Hypothalamus (tissue), 51 donors: ENCODE measurements around the gene OXCT1.
"Not testable (repeated sequence)": the region's sequence is repeated elsewhere in the genome, so short reads cannot be mapped to it uniquely, and the experiment has no call there.

ENCODE experiments used
- DNase-seq, 51 donors: peaks; one replicate each; lab custom pipeline; 2025; lab: John Stamatoyannopoulos, UW

OXCT1 gene

DNA sequence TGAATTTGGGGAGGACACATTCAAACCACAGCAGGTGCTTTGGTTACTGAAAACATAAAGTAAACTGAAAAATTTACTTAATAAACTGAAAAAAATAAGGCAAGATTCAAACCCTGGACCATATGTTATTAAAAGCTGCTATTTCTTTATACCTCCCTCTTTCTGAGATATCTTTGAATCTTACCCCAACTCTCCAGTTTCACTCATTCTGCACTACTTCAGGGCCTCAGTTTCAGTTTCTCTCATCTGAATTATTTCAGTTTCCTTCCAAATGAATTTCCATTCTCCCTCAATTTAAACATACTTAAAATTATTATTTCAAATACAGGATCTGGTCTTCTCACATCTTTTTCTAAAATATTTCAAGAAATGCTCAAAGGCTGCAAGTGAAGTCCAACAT, 4.9 kb upstream of the OXCT1 start:
- no peak for DNase-seq

DNA sequence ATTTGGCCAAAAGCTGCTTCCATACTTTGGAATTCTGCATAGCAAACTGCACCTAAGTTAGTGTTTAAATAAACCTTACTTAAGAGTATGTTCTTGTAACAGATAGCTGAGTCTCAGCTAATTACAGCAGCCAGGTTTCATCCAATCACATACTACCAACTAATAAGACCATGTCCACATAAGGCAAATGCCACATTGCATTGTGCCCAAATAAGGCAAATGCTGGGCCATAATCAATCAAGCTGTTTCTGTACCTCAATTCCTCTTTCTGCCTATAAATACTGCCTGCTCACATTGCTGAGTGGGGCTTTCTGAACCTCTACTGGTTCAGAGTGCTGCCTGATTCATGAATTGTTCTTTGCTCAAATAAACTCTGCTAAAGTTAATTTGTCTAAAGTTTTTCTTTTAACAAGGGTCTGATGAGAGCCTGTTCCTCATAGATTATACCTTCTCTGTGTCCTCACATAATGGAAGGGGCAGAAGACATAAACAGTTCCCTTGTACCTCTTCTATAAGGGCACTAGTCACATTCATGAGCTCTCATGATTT, 4.4 kb upstream of the OXCT1 start:
- no peak for DNase-seq

DNA sequence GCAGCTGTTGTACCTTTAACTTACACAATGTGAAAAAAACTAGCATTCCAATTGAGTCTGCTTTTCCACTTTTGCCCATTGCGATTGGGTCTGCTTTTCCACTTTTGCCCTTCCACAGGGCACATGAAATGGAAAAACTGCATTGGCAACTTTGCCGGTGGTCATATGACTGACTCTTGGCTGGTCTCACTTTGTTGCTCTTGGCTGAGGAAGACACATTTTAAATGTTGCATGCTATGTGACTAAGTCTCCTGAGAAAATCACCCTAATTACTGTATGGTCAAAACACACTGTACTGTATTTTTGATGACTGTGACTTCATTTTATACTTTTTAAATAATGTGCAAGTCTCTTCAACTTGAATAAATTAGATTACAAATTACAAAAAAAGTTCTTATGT, 1.6 kb upstream of the OXCT1 start:
- peak in 26 of 51 donors; percentile 0 to 35 (median 14) for DNase-seq

DNA sequence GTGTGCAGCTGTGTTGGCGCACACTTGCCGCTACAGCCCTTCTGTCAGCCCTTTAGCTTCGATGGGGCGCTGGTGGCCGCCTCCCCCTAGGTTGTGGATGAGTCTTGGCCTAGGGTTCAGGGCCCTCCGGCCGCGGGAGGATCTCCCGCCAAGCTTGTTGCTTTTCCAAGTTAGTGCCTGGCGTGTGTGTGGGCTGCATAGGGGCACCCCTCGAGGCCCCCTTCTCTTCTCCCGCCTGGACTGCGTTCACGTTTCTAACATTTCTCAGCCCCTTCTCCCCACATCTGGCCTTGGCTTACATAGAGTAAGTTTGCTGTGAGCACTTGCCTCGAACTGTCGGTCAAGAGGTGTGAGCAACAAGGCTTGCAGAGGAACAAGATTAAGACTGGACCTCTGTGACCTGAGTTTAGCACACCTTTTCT, 413 bp upstream of the OXCT1 start:
- peak in 12 of 51 donors; percentile 10 to 61 (median 34) for DNase-seq

DNA sequence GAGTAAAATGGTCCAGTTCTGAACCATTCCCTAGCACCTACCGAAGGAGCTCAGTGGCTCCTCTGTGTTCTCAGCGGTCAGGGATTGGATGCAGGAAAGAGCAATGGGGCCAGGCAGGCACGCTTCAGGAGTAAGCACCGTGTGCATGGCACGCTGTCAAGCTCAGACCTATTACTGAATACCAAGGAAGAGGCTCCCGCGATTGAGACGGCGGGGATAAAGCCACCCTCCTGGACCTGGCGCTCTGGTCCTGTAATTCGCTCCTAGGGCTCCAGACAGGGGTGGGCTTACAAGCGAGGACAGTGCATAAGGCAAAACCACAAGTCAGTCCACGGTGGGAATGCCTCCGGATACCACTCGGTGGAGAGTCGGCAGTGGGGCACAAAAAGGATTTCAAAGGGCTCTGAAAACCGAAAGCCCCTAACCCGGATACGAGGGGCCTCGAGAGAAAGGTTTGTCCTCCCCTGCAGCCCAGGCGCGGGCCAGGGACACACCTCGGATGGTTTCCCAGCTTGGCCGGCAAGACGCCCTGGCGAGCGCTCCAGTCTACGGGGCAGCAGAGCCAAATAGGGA, 988 bp downstream of the OXCT1 start:
- peak in 28 of 51 donors; percentile 10 to 81 (median 36) for DNase-seq

DNA sequence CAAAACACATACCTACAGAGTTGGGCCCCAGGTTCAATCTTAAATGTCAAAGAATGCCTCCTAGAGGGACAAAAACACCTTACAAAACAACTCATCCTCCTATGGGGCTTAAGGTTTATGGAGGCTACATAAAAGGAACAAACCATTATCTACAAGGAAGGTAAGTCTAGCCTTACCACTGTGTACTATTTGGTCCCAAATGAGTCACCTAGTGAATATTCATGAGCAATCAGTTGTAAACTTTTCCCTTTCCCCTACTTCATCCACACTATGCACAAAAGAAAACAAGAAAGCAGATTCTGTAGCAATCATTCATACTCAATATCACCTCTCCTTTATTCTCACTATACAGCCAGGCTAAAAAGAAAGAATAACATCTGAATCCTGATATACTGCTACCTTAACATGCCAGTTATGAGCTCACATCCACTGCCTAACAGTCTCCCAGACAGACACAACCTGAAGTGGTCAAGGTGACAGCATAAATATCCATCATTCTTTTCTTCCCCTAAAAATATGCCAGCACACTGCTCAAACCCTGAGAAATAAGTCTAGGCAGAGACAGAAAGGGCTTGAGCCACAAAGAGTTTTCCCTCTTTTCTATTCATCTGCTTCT, 6.2 kb downstream of the OXCT1 start:
- DNase-seq: no peak

DNA sequence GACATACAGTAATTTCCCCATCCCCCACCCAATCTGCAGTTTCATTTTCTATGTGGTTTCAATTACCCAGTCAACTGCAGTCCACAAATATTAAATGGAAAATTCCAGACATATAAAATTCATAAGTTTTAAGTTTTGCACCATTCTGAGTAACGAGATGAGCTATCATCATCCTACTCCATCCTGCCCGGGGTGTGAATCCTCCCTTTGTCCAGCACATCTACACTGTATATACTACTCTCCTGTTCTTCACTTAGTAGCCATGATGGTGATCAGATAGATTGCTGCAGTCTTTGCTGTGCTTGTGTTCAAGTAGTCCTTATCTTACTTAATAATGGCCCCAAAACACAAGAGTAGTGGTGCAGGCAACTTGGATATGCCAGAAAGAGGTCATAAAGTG, 11.3 kb downstream of the OXCT1 start:
- DNase-seq: no peak

DNA sequence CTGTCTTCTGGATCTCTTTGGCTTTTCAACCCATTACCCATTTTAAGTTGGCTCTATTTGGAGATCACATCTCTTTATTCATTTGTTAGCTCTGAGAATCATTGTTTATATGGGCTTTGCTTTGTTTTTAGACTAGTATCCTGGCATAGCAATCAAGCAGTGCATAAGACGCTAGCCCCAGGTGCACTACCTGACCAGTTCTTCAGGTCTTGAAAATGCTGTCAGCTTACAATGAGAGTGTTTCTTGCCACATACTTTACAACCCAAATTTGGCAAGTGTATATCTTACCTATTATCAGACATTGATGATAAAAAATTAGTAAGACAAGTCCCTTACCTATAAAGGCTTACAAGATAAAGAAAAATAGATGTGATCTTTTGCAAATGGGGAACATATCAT, 12.2 kb downstream of the OXCT1 start:
- no peak for DNase-seq

DNA sequence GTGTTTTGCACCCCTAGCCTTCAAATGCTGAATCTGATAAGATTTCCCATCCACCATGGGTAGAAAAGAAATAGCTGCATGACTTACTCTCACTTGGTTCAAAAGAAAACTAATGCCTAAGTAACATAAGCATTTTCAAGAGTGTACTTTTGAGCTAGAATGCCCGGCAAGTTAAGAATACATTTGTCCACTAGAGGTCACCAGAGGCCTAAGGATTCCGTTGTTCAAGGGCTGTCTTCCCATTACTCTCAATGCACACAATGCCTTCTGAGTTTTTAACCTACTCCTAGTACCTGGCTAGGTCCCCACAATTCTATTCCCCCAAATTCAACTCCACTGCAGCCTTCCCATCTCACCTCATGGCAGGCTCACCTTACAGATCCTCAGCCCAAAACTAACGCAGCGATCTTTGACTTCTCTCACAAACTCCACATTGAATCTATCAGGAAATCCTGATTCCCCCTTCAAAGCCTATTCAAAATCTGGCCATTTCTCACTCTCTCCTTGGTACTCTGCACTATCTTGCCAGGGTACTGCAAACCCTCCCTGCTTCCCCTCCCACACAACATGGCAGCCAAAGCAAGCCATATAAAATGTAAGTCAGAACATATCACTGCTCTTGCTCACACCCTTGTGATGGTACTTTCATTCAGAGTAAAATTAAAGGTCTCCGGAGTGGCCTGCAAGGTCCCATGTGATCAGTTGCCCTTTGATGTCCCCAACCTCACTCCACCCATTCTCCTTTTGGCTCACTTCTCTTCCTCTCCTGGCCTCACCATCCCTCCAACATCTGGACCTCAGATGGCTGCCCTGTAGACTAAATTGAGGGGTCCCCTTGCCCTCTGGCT, 13.4 kb downstream of the OXCT1 start:
- peak in 24 of 51 donors; percentile 4 to 66 (median 19) for DNase-seq

DNA sequence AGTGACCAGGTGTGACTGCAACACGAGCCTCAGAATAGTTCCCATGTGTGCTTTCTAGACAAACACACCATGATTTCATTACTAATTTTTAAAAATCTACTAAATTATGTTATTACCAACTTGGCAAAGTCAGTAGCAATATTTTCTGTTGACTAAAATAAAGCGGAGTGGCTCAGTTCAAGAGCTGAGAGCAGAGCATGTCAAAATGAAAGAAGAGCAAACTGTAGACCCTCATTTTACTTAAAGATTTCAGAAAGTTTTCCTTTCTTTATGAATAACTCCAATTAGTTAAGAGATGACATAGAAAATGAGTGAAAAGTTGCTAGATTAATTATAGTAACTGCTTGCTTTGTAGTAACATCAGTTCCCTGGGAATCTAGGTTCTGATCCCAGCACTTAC, 17.9 kb downstream of the OXCT1 start:
- DNase-seq: no peak

DNA sequence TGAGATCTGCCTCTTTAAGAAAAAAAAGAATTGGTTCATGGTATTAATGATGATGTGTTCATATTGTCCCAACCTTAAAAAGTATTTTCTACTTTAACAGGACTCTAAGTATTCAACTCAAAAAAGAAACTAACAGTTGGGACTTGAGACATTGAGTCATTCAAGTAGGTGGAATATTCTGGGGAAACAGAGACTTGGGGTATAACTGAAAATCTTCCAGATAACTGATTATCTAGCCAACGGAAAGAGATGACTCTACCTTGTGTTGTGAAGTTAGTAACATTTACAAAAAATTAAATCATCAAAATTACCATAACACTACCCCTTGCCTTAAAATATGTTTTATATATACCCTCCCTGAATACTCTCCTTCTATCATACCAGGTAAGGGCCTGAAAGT, 19.1 kb downstream of the OXCT1 start:
- DNase-seq: no peak

DNA sequence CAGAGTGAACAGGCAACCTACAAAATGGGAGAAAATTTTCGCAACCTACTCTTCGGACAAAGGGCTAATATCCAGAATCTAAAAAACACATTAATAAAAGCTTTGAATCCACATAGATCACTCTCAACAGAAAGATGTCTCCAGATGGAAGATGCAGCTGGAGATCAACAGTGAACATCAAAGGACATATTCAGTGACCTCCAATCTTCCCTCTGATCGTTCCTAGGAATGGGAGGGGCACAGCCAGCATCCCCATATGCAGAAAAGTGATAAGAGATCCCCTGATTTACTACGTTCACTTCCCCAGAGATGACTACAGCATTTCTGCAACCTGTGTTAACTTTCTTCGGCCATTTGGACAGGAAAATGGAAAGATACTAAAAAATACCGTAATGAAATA, 21.2 kb downstream of the OXCT1 start:
- no peak for DNase-seq

DNA sequence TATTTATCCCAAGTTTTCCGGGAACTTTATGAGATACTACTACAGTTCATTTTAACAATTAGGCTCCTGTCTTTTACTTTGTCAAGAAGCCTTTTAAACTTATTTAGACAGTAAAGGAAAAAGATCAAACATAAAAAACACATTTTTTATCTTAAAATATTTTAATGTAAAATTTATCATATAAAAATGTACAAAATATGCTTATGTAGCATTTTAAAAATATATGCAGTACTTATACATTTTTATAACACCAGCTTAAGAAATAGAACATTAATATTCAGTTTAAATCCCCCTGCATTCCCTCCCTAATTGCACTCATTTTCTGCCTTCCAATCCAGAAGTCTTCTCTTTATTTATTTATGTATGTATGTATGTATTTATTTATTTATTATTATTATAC, 24.5 kb downstream of the OXCT1 start:
- DNase-seq: not testable (repeated sequence)

DNA sequence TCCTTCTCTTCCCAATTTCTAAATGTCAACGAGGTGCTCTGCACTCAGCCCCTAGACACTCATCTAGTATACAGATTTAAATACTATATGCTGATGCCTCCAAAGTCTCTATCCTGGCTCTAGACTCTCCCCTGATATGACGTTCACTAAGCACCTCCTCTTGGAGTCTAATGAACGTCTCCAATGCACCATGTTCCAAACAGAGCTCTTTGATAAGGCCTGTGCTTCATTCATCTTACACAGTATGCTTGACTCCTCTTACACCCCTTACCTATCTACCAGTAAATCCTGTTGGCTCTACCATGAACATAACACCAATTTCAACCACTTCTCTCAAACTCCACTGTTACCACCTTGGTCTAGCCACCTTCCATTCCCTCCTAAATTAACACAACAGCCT, 25.7 kb downstream of the OXCT1 start:
- DNase-seq: no peak

DNA sequence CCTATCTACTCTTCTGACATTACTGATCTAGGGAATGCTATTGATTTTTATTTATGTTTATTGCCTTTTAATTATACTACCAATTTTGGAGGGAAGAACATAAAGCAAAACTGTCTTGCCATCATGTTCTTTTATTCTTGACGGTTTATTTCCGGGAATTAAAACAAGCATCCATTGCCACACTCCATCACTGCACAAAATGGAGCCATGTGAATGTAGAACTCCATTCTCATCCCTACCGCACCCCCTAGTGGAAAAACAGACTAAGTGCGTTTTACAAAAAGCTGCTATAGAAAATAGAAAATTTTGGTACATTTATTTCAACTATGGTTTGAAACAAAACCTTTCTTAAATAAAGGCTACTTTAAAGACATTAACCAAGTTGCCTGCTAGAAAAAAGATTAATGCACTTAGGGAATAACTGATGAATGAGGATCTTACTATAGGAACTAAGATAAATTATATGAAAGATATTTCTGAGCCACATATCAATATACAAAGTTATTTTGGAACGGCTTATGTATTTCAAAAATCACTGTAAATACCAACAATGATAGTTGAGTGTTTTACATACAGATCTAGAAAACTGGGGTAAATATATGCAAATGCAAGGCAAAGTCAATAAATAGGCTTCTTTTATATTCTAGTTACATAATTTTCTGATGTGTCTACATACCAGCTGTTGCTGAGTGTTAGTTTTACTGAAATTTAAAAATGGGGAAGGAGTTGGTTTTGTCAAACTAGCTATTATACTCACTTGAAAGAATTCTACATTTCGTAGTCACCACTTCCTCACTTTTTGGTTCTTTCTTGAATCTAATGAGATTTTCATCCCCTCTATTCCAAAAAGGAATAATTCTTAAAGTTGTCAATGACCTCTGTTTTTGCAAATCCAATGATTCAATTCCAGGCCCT, 26.5 kb downstream of the OXCT1 start:
- peak in 17 of 51 donors; percentile 1 to 59 (median 3) for DNase-seq

DNA sequence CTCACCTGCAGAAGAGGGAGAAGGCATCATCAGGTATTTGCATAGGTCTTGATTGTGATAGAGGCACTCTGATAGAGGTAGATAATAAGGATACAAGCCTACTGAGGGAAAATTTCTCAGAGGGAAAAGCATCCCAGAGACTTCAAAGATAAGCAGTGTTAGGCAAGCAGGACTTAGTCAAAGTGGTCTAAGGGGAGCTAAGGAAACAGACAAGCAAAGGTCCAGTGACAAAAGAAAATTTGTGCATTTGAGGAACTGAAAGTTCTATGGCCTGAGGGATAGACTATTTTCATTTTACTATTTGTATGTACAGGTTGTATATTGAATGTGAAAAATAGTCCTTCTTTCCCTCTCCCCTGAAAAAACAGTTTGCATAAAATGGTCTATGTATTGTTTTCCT, 27.4 kb downstream of the OXCT1 start:
- DNase-seq: no peak

DNA sequence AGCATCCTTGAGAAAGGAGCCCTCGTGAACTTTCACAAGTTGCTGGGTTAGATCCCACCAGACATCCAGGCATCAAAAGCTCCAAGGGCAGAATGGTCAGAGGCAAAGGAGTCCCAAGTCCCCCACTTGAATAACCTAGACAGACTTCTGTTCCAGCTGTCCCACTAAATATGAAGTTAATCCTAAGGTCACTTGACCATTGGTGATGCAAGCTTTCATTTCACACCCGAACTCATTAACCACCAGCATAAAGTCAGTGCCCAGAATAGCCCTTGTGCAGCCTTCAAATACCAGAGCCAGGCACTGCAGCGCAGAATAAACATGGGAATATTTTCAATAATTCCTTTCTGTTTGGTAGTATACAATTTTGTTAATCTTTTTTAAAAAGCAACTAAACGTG, 28.9 kb downstream of the OXCT1 start:
- no peak for DNase-seq

DNA sequence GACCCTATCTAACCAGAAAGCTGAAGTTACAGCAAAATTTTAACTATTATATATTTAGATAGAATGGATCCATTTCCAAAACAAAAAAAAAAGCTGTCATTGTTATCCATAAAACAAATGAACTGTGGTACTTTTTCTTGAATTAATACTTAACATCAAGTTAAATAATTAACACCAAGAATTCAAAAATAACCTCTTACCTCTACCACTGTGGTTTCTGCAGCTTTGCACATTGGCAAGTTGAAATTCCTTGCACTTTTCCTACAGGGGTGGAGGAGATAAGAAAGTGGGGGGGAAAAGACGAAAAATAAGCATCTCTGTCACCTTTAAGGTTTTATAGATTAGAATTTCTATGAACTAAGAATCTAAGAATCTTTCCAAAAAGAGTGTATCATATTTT, 30.0 kb downstream of the OXCT1 start:
- DNase-seq: no peak

DNA sequence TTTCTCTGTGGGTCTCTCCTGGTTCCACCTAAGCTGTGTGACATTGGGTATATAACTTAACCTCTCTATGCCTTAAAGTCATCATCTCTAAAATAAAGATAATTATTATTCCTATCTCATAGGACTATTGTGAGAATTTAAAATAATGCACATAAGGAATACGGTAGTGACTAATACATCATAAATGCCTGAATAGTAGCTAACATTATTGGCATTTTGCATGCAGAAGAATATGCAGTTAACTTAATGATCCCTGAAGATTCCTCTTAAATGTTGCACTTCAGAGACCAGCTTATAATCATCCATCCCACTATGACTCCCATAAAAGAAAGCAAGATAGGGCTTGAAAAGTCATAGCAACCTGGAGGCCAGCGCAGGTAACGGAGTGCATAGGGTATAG, 32.4 kb downstream of the OXCT1 start:
- no peak for DNase-seq

DNA sequence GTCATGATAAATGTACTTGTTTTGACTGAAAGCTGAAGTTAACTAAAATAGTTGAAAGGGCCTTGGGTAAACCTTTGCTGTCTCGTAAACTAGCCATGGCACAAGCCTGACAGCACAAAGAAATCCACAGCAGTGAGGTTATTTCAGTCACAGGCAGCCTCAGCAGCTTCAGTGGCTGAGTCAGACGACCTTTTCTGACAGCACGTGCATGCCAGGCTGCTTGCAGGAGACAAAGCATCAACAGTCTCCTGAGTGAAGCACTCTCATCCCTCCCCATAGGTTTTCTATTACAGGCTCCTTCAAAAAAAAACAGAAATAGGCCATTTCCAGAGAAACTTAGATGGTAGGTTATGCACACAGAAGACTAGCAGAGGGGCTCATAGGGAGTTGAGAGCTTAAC, 34.6 kb downstream of the OXCT1 start:
- peak in 26 of 51 donors; percentile 1 to 65 (median 16) for DNase-seq

DNA sequence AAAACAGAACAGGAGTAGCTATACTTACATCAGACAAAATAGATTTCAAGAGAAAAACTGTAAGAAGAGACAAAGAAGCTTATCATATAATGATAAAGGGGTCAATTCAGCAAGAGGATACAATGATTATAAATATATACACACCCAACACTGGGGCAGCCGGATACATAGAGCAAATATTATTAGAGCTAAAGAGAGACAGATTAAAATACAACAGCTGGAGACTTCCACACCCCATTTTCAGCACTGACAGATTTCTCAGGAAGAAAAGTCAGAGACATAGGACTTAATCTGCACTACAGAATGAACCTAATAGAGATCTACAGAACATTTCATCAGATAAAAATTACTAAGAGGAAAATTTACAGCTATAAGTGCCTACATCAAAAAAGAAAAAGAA, 35.7 kb downstream of the OXCT1 start:
- no peak for DNase-seq
